NCI-H2171 treated with DMSO at 0.1 percent for 48 hours (cell line): ENCODE measurements around the gene KIF24.
"Not testable (repeated sequence)": the region's sequence is repeated elsewhere in the genome, so short reads cannot be mapped to it uniquely, and the experiment has no call there.

Experiments used
- DNase-seq: peaks from one replicate; lab custom pipeline; 2025; lab: John Stamatoyannopoulos, UW

Gene KIF24

GRCh38 chr9:34365282-34365681, 36.2 kb upstream of the KIF24 start:
- no peak for DNase-seq

GRCh38 chr9:34363619-34364351, 34.7 kb upstream of the KIF24 start:
- no peak for DNase-seq

GRCh38 chr9:34362614-34363214, 33.6 kb upstream of the KIF24 start:
- no peak for DNase-seq

GRCh38 chr9:34352957-34353356, 23.9 kb upstream of the KIF24 start:
- DNase-seq = not testable (repeated sequence)

- not testable (repeated sequence) for DNase-seq
Observed at GRCh38 chr9:34352122-34352652, 23.1 kb upstream of the KIF24 start.

GRCh38 chr9:34349324-34349723, 20.3 kb upstream of the KIF24 start:
- no peak for DNase-seq

GRCh38 chr9:34347800-34348158, 18.7 kb upstream of the KIF24 start:
- DNase-seq = no peak

GRCh38 chr9:34346873-34347799, 18.1 kb upstream of the KIF24 start:
- DNase-seq = no peak

- no peak for DNase-seq
Observed at GRCh38 chr9:34343605-34344004, 14.5 kb upstream of the KIF24 start.

- no peak for DNase-seq
Observed at GRCh38 chr9:34343090-34343489, 14.0 kb upstream of the KIF24 start.

- DNase-seq = no peak
Observed at GRCh38 chr9:34341659-34342295, 12.7 kb upstream of the KIF24 start.

GRCh38 chr9:34338665-34339385, 9.8 kb upstream of the KIF24 start:
- DNase-seq = no peak

GRCh38 chr9:34338079-34338478, 9.0 kb upstream of the KIF24 start:
- not testable (repeated sequence) for DNase-seq

- peak; percentile 25 for DNase-seq
Observed at GRCh38 chr9:34337403-34337802, 8.3 kb upstream of the KIF24 start.

GRCh38 chr9:34335376-34335775, 6.3 kb upstream of the KIF24 start:
- no peak for DNase-seq

- DNase-seq = no peak
Observed at GRCh38 chr9:34334916-34335315, 5.8 kb upstream of the KIF24 start.

GRCh38 chr9:34334337-34334824, 5.3 kb upstream of the KIF24 start:
- peak; percentile 23 for DNase-seq

GRCh38 chr9:34333836-34334235, 4.8 kb upstream of the KIF24 start:
- no peak for DNase-seq

GRCh38 chr9:34332076-34332964, 3.3 kb upstream of the KIF24 start:
- DNase-seq = peak; percentile 49

- DNase-seq = no peak
Observed at GRCh38 chr9:34331196-34331595, 2.1 kb upstream of the KIF24 start.
